CD4-positive, alpha-beta T cell (primary cell): Measurements from ENCODE around the gene DOK1. TPM values are rescaled to one million over a fixed set of nuclear protein-coding genes. Genes with fewer than 3 reads are reported as not detected.

Experiments used
- ATAC-seq: fragments of 200-7000 bp; cut with Tn5 transposase; one replicate; pipeline ENCODE4 v1.10.0; 2022; ENCODE audit warnings: mild to moderate bottlenecking; ENCODE audit not compliant: poor library complexity
- CTCF ChIA-PET: fragments of 350-600 bp; sonication (Branson Sonifier 250); formaldehyde crosslinking; loops from one replicate; lab custom pipeline; 2021; ENCODE audit warnings: antibody characterized with exemption, inconsistent platforms; lab: Charles Lee
- POLR2A ChIA-PET: fragments of 350-600 bp; sonication (Branson Sonifier 250); formaldehyde crosslinking; loops from one replicate; lab custom pipeline; 2021; ENCODE audit warnings: antibody characterized with exemption, inconsistent platforms; lab: Charles Lee
- DNase-seq, 14 experiments: peaks; one replicate each; pipeline ENCODE4 v3.0.0-alpha.2; 2013 to 2020; ENCODE audit warnings: mixed read lengths in 2 of 14
- H3K27ac ChIP-seq, 2 donors: one replicate each; pipeline versions ENCODE4 v1.5.1 to v1.7.0; 2013; ENCODE audit warnings: low read length in 2 of 2, low read depth in 1 of 2, mild to moderate bottlenecking in 1 of 2
- H3K27me3 ChIP-seq, 2 experiments: 1 replicate in 1 of 2; 2 replicates in 1 of 2; pipeline versions ENCODE4 v1.6.1 to v1.7.0; 2013; ENCODE audit warnings: low read length in 2 of 2, control low read depth in 1 of 2, mild to moderate bottlenecking in 1 of 2, moderate library complexity in 1 of 2; ENCODE audit not compliant: insufficient read depth in 2 of 2, control insufficient read depth in 1 of 2
- H3K36me3 ChIP-seq: one replicate; pipeline ENCODE4 v1.6.1; 2013; ENCODE audit warnings: low read length, control low read depth; ENCODE audit not compliant: insufficient read depth
- H3K4me1 ChIP-seq: one replicate; pipeline ENCODE4 v1.6.1; 2013; ENCODE audit warnings: low read length, control low read depth; ENCODE audit not compliant: insufficient read depth
- H3K4me3 ChIP-seq: one replicate; pipeline ENCODE4 v1.5.1; 2013; ENCODE audit warnings: mild to moderate bottlenecking, low read length, moderate library complexity
- H3K9me3 ChIP-seq, 2 experiments: 1 replicate in 1 of 2; 2 replicates in 1 of 2; pipeline versions ENCODE4 v1.6.1 to v1.7.0; 2013; ENCODE audit warnings: low read length in 2 of 2, mild to moderate bottlenecking in 2 of 2, control low read depth in 1 of 2, moderate library complexity in 1 of 2; ENCODE audit not compliant: control insufficient read depth in 1 of 2, insufficient read depth in 1 of 2
- H3K27ac Mint-ChIP-seq: one replicate; pipeline ENCODE4 v1.8.0; 2020; ENCODE audit warnings: mixed read lengths
- H3K27me3 Mint-ChIP-seq: one replicate; pipeline ENCODE4 v1.8.0; 2021; ENCODE audit warnings: mixed read lengths
- H3K36me3 Mint-ChIP-seq: one replicate; pipeline ENCODE4 v1.8.0; 2021; ENCODE audit warnings: low read depth, mixed read lengths
- H3K4me1 Mint-ChIP-seq: one replicate; pipeline ENCODE4 v1.8.0; 2021; ENCODE audit warnings: low read depth, mixed read lengths
- H3K4me3 Mint-ChIP-seq: one replicate; pipeline ENCODE4 v1.8.0; 2020; ENCODE audit warnings: mild to moderate bottlenecking, mixed read lengths
- H3K9me3 Mint-ChIP-seq: one replicate; pipeline ENCODE4 v1.8.0; 2020; ENCODE audit warnings: mixed read lengths
- CTCF ChIP-seq: fragments of 200-600 bp; IDR thresholded peaks from one replicate; pipeline ENCODE4 v1.8.0; 2022; ENCODE audit warnings: antibody characterized with exemption, mild to moderate bottlenecking
- intact Hi-C, 2 experiments: fragments of 100-400 bp; cut with DNase I in 1 of 2; cut with micrococcal nuclease in 1 of 2; formaldehyde crosslinking; loops; one replicate each; pipeline versions ENCODE4 v1.15.1 to v1.9.0; 2023 to 2025; cut with DNase I, micrococcal nuclease
- total RNA-seq, 174 experiments: library from RNA in 2 of 174; stranded (reverse) in 2 of 174; gene quantifications; one replicate each; pipeline ENCODE4 v1.2.3 and lab custom pipeline; 2021 to 2026

The DOK1 gene
- total RNA-seq, 2 experiments from 2014 or later, result 3.4 to 6.0 TPM

DNA sequence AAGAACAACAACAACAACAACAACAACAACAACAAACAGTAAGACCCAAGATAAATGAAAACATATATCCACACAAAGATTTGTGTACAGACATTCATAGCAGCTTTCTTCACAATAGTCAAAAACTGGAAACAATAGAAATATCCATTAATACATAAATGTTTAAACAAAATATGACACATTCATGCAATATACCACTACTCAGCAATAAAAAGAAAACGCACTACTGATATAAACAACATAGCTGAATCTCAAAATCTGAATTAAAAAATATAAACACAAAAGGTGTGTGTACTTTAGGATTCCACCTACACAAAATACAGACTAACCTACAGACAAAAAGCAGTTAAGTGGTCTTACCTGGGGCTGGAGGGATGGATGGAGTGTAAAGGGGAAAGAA, 42.1 kb downstream of the DOK1 start:
- no peaks in the 10 kb centered on the region for H3K9me3 ChIP-seq
- H3K4me3 ChIP-seq, result no peak overlapping the region
- no peak overlapping the region for H3K27ac Mint-ChIP-seq
- intact Hi-C loops, result no loop called here
- DNase-seq (no peak), ATAC-seq (no peak)
- H3K9me3 Mint-ChIP-seq, result no peaks in the 10 kb centered on the region
- TF ChIP-seq CTCF, result no peak
- H3K27me3 Mint-ChIP-seq, result peaks cover 58% of the 10 kb centered on the region
- CTCF ChIA-PET, result no interaction called here
- H3K4me3 Mint-ChIP-seq, result no peak overlapping the region
- no peaks in the 10 kb centered on the region for H3K36me3 Mint-ChIP-seq
- H3K27me3 ChIP-seq, result peaks cover 0 to 31% of the 10 kb centered on the region in 2 experiments
- H3K27ac ChIP-seq, result no peak overlapping the region
- H3K36me3 ChIP-seq, result no peaks in the 10 kb centered on the region
- no peaks in the 10 kb centered on the region for H3K4me1 ChIP-seq
- POLR2A ChIA-PET, result no interaction called here
- H3K4me1 Mint-ChIP-seq, result no peaks in the 10 kb centered on the region

GRCh38 chr2:74597410-74597809, 42.9 kb downstream of the DOK1 start:
- no peak overlapping the region for H3K27ac ChIP-seq
- TF ChIP-seq CTCF, result no peak
- H3K4me1 Mint-ChIP-seq, result no peaks in the 10 kb centered on the region
- H3K9me3 ChIP-seq, result no peaks in the 10 kb centered on the region
- no peaks in the 10 kb centered on the region for H3K36me3 Mint-ChIP-seq
- H3K36me3 ChIP-seq, result no peaks in the 10 kb centered on the region
- no peak overlapping the region for H3K4me3 Mint-ChIP-seq
- no peaks in the 10 kb centered on the region for H3K9me3 Mint-ChIP-seq
- H3K27me3 Mint-ChIP-seq, result peaks cover 56% of the 10 kb centered on the region
- DNase-seq (no peak), ATAC-seq (no peak)
- H3K4me3 ChIP-seq, result no peak overlapping the region
- intact Hi-C loops, result no loop called here
- H3K27me3 ChIP-seq, result peaks cover 0 to 37% of the 10 kb centered on the region in 2 experiments
- H3K4me1 ChIP-seq, result no peaks in the 10 kb centered on the region
- CTCF ChIA-PET, result interaction anchor here (0.5 to 0.7 kb wide), 2 partner anchors 76 to 688 kb away, joined by 3 to 4 read pairs; no protein-coding TSS in a partner anchor
- no peak overlapping the region for H3K27ac Mint-ChIP-seq
- POLR2A ChIA-PET, result no interaction called here

DNA sequence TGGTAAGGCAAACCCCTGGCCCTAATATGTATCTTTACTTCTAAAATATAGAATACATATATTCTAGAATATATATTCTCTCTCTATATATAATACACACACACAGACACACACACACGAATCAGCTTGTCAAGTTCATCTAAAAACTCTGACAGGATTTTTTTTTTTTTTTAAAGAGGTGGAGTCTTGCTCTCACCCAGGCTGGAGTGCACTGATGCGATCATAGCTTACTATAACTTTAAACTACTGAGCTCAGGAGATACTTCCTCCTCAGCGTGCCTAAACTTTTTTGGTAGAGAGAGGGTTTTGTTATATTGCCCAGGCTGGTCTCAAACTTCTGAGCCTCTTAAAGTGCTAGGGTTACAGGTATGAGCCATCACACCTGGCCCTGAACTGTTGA, 45.2 kb downstream of the DOK1 start:
- no peak for TF ChIP-seq CTCF
- no peak overlapping the region for H3K4me3 ChIP-seq
- H3K27me3 ChIP-seq, result peaks cover 8 to 34% of the 10 kb centered on the region in 2 experiments
- CTCF ChIA-PET, result no interaction called here
- no peak overlapping the region for H3K27ac Mint-ChIP-seq
- no peaks in the 10 kb centered on the region for H3K36me3 ChIP-seq
- no peak overlapping the region for H3K27ac ChIP-seq
- peaks cover 63% of the 10 kb centered on the region for H3K27me3 Mint-ChIP-seq
- no peaks in the 10 kb centered on the region for H3K9me3 Mint-ChIP-seq
- DNase-seq (no peak), ATAC-seq (no peak)
- H3K4me3 Mint-ChIP-seq, result no peak overlapping the region
- no peaks in the 10 kb centered on the region for H3K9me3 ChIP-seq
- POLR2A ChIA-PET, result no interaction called here
- H3K36me3 Mint-ChIP-seq, result no peaks in the 10 kb centered on the region
- no peaks in the 10 kb centered on the region for H3K4me1 ChIP-seq
- intact Hi-C loops, result no loop called here
- H3K4me1 Mint-ChIP-seq, result no peaks in the 10 kb centered on the region
